ENCODE results near the gene PPP2R2B. TPM values are rescaled to one million over a fixed set of nuclear protein-coding genes. Genes with fewer than 3 reads are reported as not detected.

Gene PPP2R2B
- total and polyA plus RNA-seq, 11 donors = 0.03 to 2.9 (median 0.30) TPM; not detected in 1

DNA sequence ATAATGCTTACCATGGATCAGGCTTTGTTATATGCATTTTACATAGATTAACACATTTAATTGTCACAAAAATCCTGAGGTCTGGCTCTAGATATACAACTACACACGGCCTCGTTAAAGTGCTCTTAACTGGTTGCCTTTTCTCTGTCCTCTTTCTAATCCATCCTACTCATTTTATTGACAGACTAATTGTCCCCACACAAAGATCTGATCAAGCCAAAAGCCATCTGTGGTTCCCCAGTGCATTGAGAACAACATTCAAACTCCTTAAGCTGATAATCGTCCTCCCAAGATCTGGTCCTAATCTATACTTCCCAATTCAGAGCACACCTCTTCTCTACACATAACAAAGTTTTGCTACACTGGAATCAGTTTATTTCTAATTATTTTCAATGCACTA is 23.9 kb upstream of the PPP2R2B start:
- intact Hi-C loops (cut with DNase I) = no loop called here
- Histone ChIP-seq H3K4me1 (no peaks in the 10 kb centered on the region), H3K9me3 (peaks cover 0 to 7% (median 0%) of the 10 kb centered on the region in 12 donors), H3K27me3 (no peaks in the 10 kb centered on the region), H3K36me3 (no peaks in the 10 kb centered on the region), H3K4me3 (no peak overlapping the region), H3K27ac (no peak overlapping the region)
- WGBS, 4 donors = 84 to 87% (median 85%) methylated on average over 3 of the region's 3 CpGs
- ATAC-seq = no peak
- TF ChIP-seq POLR2A (IDR thresholded peaks at IDR 0.05) = no peak
- DNase-seq = no peak

DNA sequence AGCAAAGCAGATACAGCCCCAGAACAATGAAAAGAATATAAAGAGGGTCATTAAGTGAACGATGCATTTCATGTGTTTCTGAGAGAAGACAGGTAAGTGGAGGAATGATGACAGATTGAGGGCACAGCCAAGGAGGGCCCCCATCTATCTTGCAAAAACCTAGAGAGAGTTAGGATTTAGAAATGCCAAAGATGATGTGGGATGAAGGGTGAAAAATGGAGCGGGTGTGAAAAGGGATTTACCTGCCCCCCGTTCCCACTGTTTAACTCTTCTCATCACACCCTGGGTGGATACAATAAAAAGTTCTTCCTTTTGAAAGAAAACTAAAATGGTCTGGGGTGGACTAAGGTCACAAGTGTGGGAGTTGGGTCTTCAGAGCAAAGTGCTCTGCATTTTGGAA is 18.5 kb upstream of the PPP2R2B start:
- Histone ChIP-seq H3K27me3 (no peaks in the 10 kb centered on the region), H3K36me3 (no peaks in the 10 kb centered on the region), H3K9me3 (peaks cover 0 to 7% (median 0%) of the 10 kb centered on the region in 12 donors), H3K4me1 (no peaks in the 10 kb centered on the region), H3K4me3 (no peak overlapping the region), H3K27ac (no peak overlapping the region)
- intact Hi-C loops (cut with DNase I) = no loop called here
- WGBS, 4 donors = 79 to 82% (median 81%) methylated on average over 3 of the region's 3 CpGs
- ATAC-seq (no peak), DNase-seq (no peak)
- no peak for TF ChIP-seq POLR2A (IDR thresholded peaks at IDR 0.05)
- TF ChIP-seq, protein P1, sequence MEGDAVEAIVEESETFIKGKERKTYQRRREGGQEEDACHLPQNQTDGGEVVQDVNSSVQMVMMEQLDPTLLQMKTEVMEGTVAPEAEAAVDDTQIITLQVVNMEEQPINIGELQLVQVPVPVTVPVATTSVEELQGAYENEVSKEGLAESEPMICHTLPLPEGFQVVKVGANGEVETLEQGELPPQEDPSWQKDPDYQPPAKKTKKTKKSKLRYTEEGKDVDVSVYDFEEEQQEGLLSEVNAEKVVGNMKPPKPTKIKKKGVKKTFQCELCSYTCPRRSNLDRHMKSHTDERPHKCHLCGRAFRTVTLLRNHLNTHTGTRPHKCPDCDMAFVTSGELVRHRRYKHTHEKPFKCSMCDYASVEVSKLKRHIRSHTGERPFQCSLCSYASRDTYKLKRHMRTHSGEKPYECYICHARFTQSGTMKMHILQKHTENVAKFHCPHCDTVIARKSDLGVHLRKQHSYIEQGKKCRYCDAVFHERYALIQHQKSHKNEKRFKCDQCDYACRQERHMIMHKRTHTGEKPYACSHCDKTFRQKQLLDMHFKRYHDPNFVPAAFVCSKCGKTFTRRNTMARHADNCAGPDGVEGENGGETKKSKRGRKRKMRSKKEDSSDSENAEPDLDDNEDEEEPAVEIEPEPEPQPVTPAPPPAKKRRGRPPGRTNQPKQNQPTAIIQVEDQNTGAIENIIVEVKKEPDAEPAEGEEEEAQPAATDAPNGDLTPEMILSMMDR (IDR thresholded peaks at IDR 0.05) = no peak

DNA sequence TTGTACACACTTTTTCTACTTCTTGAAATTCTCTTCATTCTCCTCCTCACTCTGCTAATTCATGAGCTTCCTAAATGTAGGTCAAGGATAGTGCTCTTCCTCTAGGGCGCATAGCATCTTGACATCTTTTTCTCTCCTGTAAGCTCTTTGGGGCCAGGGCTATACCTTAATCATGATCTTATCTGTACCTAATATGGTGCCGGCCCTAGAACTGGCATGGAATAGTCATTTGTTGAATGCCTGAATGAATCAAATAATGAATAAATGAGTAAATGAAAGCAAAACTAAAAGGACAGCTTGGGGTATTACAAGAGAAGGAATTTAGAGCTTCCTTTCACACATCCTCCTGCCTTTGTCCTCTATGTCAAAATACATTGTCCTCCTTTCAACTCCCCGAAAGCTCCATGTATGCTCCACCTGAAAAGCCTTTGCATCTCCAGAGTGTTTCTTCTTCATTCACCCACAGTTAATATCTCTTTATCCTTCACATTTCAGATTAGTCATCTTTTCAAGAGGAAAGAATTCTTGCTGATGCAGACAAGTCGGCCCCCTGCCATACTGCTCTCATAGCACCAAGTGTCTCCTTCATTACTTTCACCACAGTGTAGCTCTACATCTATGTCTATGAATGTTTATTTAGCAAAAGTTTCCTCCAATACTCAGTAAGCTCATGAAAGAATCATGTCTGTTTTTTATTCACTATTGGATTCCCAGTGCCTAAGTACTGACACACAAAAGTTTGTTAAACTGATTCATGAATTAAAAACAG is 16.4 kb upstream of the PPP2R2B start:
- 81 to 88% (median 86%) methylated on average over 4 of the region's 4 CpGs for WGBS, 4 donors
- no peak for TF ChIP-seq POLR2A (IDR thresholded peaks at IDR 0.05)
- TF ChIP-seq, protein P1 (IDR thresholded peaks at IDR 0.05) = no peak
- H3K9me3 ChIP-seq = peaks cover 0 to 7% (median 0%) of the 10 kb centered on the region in 12 donors
- no peaks in the 10 kb centered on the region for H3K36me3 ChIP-seq
- no peak overlapping the region for H3K4me3 ChIP-seq
- ATAC-seq (no peak), DNase-seq (no peak)
- no peaks in the 10 kb centered on the region for H3K27me3 ChIP-seq
- intact Hi-C loops (cut with DNase I) = no loop called here
- H3K27ac ChIP-seq = no peak overlapping the region
- H3K4me1 ChIP-seq = no peaks in the 10 kb centered on the region

DNA sequence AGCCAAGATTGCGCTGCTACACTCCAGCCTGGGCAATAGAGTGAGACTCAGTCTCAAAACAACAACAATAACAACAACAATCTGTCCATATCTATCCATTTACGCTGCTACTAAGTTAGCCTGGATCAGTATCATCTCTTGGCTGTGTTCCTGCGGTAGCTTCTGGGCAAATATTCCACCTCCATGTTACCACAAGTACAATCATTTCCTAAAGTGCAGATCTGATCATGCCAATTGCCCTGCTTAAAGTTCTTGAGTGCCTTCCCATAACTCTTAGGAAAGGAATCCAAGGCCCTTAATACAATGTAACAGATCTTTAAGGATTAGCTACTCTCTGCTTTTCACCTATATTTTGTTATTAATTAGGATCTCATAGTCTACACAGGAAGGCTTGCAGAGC is 15.4 kb upstream of the PPP2R2B start:
- intact Hi-C loops (cut with DNase I) = no loop called here
- DNase-seq = no peak
- H3K36me3 ChIP-seq = no peaks in the 10 kb centered on the region
- ATAC-seq = no peak
- no peak for TF ChIP-seq POLR2A (IDR thresholded peaks at IDR 0.05)
- TF ChIP-seq, protein P1 (IDR thresholded peaks at IDR 0.05) = no peak
- no peak overlapping the region for H3K27ac ChIP-seq
- no peaks in the 10 kb centered on the region for H3K4me1 ChIP-seq
- WGBS, 4 donors = 83 to 90% (median 86%) methylated on average over 3 of the region's 3 CpGs
- H3K4me3 ChIP-seq = no peak overlapping the region
- peaks cover 0 to 7% (median 0%) of the 10 kb centered on the region in 12 donors for H3K9me3 ChIP-seq
- no peaks in the 10 kb centered on the region for H3K27me3 ChIP-seq

DNA sequence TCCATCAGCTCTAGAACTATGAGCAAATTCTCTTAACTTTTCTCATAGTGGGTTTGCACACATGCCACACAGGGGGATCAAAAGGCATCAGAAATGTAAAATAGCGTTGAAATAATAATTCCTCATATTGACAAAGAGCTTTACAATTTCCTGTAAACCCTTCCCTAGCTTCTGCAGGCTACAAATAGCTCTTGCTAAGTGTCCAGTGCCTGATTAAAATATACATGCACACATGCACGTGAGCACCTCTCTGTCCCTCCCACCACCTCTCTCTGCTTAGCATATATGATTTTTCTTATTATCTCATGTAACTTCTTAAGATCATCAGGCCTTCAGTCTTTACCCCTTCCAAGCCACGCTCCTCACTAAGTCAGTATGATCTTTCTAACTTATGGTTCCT is 13.7 kb upstream of the PPP2R2B start:
- no peak for DNase-seq
- no peaks in the 10 kb centered on the region for H3K9me3 ChIP-seq
- TF ChIP-seq POLR2A (IDR thresholded peaks at IDR 0.05) = no peak
- TF ChIP-seq, protein P1 (IDR thresholded peaks at IDR 0.05) = no peak
- no peaks in the 10 kb centered on the region for H3K36me3 ChIP-seq
- intact Hi-C loops (cut with DNase I) = no loop called here
- H3K27me3 ChIP-seq = no peaks in the 10 kb centered on the region
- H3K4me3 ChIP-seq = no peak overlapping the region
- ATAC-seq = no peak
- no peaks in the 10 kb centered on the region for H3K4me1 ChIP-seq
- H3K27ac ChIP-seq = no peak overlapping the region
- 65 to 77% (median 72%) methylated on average over 3 of the region's 3 CpGs for WGBS, 4 donors

All from heart left ventricle (tissue), 16 donors.